ENCODE measurements around the gene CACNA1A. TPM values are rescaled to one million over a fixed set of nuclear protein-coding genes. Genes with fewer than 3 reads are reported as not detected.

The CACNA1A gene
- total RNA-seq, 1 donor from 2014 or later = 7.7 TPM

GRCh38 chr19:13505164-13505695, 1.0 kb downstream of the CACNA1A start:
- no peak for DNase-seq (ENCODE audit: low spot score in 2 of 2)
- H3K27me3 ChIP-seq = peaks cover 10% of the 10 kb centered on the region

GRCh38 chr19:13503570-13504235, 2.6 kb downstream of the CACNA1A start:
- intact Hi-C loops (cut with DNase I) = no loop called here
- Histone ChIP-seq H3K4me3 (no peak overlapping the region), H3K27ac (no peak overlapping the region), H3K27me3 (peaks cover 10% of the 10 kb centered on the region), H3K4me1 (peaks cover 3 to 4% of the 10 kb centered on the region in 2 donors), H3K36me3 (no peaks in the 10 kb centered on the region), H3K9me3 (no peaks in the 10 kb centered on the region)
- DNase-seq (ENCODE audit: low spot score in 2 of 2) = no peak
- TF ChIP-seq, protein P1, sequence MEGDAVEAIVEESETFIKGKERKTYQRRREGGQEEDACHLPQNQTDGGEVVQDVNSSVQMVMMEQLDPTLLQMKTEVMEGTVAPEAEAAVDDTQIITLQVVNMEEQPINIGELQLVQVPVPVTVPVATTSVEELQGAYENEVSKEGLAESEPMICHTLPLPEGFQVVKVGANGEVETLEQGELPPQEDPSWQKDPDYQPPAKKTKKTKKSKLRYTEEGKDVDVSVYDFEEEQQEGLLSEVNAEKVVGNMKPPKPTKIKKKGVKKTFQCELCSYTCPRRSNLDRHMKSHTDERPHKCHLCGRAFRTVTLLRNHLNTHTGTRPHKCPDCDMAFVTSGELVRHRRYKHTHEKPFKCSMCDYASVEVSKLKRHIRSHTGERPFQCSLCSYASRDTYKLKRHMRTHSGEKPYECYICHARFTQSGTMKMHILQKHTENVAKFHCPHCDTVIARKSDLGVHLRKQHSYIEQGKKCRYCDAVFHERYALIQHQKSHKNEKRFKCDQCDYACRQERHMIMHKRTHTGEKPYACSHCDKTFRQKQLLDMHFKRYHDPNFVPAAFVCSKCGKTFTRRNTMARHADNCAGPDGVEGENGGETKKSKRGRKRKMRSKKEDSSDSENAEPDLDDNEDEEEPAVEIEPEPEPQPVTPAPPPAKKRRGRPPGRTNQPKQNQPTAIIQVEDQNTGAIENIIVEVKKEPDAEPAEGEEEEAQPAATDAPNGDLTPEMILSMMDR (IDR thresholded peaks at IDR 0.05) = no peak

More at GRCh38 chr19:13505164-13505695, 1.0 kb downstream of the CACNA1A start:
- intact Hi-C loops (cut with DNase I) = no loop called here
- TF ChIP-seq, protein P1 (IDR thresholded peaks at IDR 0.05) = no peak
- H3K9me3 ChIP-seq = no peaks in the 10 kb centered on the region
- H3K4me1 ChIP-seq = peaks cover 3 to 4% of the 10 kb centered on the region in 2 donors
- H3K27ac ChIP-seq = no peak overlapping the region
- no peaks in the 10 kb centered on the region for H3K36me3 ChIP-seq
- H3K4me3 ChIP-seq = no peak overlapping the region

DNA sequence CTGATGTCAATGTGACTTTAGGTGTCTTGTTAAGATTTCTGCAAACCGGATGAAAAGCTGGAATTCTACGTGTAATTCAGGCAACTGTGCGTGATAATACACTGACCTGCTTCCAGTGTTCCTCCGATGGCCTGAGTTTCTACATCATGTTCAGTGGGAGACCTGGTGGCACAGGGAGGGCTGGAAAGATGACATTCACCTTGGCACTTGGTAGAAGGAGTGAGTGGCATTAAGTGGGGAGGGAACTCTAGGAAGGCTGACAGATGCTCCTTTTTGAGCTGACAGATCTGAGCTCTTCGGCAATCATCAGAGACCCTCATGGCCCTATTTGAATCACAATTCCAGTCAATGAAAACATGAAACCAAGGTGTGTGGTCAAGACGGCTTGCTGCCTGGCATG, 4.0 kb downstream of the CACNA1A start:
- TF ChIP-seq, protein P1 (IDR thresholded peaks at IDR 0.05) = no peak
- no peak for DNase-seq (ENCODE audit: low spot score in 2 of 2)
- Histone ChIP-seq H3K27me3 (peaks cover 2% of the 10 kb centered on the region), H3K4me1 (peaks cover 3 to 4% of the 10 kb centered on the region in 2 donors), H3K4me3 (no peak overlapping the region), H3K9me3 (no peaks in the 10 kb centered on the region), H3K36me3 (no peaks in the 10 kb centered on the region), H3K27ac (no peak overlapping the region)
- intact Hi-C loops (cut with DNase I) = no loop called here

- no peaks in the 10 kb centered on the region for H3K9me3 ChIP-seq
- TF ChIP-seq, protein P1 (IDR thresholded peaks at IDR 0.05) = no peak
- no peak overlapping the region for H3K4me3 ChIP-seq
- DNase-seq (ENCODE audit: low spot score in 2 of 2) = no peak
- no peak overlapping the region for H3K27ac ChIP-seq
- intact Hi-C loops (cut with DNase I) = no loop called here
- no peaks in the 10 kb centered on the region for H3K36me3 ChIP-seq
- H3K4me1 ChIP-seq = no peaks in the 10 kb centered on the region
- no peaks in the 10 kb centered on the region for H3K27me3 ChIP-seq
These were observed 6.6 kb downstream of the CACNA1A start for GRCh38 chr19:13499692-13500091.

DNA sequence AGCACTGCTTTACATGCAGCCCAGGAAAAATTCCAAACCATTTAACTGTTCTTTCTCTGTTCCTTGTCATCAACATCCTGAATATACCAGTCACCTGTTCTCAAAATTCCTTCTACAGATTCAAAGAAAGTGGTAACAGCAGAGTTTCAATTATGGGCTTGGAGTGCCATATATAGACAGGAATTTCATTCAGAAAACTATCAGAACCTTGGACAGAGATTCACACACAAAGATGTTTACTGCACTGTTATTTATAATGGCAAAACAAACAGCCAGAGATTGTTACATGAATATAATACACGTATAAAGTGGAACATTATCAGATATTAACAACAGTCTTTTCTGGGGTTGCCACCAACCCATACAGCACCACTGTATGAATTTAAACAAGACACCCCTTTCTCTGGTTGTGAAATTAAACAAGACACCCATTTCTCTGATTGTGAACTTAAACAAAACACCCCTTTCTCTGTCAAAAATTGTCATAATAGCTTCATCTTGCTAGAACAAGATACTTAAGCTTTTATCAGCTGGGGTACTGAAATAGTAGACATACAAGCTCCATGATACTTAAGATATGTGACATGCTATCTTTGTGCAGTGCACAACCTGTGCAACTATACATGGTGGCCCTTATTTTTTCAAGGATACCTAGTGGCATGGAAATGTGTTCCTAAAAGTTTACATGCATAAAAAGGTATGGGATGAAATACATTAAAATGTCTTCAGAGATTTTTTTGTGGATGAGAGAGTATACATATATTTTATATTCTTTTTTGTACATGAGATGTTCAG, 12.6 kb downstream of the CACNA1A start:
- DNase-seq (ENCODE audit: low spot score in 2 of 2) = no peak
- TF ChIP-seq, protein P1 (IDR thresholded peaks at IDR 0.05) = no peak
- H3K4me3 ChIP-seq = no peak overlapping the region
- no peaks in the 10 kb centered on the region for H3K4me1 ChIP-seq
- intact Hi-C loops (cut with DNase I) = no loop called here
- no peak overlapping the region for H3K27ac ChIP-seq
- no peaks in the 10 kb centered on the region for H3K36me3 ChIP-seq
- no peaks in the 10 kb centered on the region for H3K27me3 ChIP-seq
- peaks cover 0 to 5% of the 10 kb centered on the region in 2 donors for H3K9me3 ChIP-seq

All from ascending aorta (tissue), 2 donors.